HG03064 (cell line): ENCODE measurements around the gene PTPN21.

Experiments used
- ATAC-seq: cut with Tn5 transposase; IDR thresholded peaks from one replicate; pipeline ENCODE4 v1.9.1; 2021; ENCODE audit warnings: low read depth; ENCODE audit not compliant: unreplicated experiment

PTPN21 gene

GRCh38 chr14:88473791-88474190, 81.0 kb downstream of the PTPN21 start:
- ATAC-seq = no peak

DNA sequence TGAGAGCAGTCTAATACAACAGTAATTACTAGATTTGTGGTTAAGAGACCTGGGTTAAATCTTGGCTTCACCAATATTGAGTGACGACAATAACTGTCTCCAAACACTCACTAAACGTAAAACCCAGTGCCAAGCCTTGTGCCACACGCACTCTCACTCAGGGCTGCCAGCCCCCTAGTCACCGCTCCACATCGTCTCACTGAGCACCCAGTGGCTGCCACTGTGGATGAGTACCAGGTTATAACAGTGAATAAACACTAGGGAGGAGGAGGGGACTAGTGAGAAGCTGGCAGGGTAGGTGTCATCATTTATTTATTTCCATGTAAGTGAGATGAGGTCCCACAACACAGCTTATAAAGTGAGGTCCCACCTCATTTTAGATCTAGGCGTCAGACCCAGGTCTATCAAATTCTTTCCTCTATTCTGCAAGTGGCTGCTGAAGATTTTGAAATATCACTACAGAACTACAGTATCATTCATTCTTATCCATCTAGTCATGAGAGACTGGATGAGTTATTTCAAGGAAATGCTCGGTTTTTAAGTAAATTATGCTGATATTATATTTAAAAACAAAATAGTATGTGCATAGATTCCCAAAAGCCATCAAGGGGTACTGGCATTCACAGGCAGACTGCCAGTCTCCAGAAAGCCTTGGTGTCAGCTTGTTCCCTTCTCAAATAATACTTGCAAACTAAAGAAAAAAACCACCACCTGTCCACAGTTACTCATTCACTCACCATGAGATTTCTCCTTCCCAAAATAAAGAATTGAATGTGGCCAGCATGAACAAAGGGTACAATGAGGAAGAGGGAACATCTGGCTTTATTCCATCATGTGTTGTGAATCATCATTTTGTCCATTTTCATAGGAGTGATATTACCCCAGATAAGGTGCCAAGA, 84.0 kb downstream of the PTPN21 start:
- no peak for ATAC-seq

- ATAC-seq = no peak
Observed at GRCh38 chr14:88468406-88468805, 86.4 kb downstream of the PTPN21 start.

GRCh38 chr14:88463318-88463717, 91.5 kb downstream of the PTPN21 start:
- ATAC-seq = no peak

DNA sequence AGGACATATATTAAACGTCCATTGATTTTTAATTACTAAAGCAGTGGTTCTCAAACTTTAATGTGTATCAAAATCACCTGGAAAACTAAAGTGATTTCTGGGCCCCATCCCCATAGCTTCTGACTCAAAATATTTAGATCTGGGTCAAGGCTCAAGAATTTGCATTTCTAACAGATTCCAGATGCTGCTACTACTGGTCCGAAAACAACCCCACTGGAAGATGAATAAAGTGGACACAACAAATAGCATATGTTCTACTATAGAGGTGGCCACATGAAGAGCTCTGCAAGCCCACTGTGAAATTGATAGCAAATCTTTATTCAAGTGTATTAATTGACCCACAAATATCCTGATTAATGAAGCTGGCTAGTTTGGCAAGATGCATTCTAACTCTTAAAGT, 99.9 kb downstream of the PTPN21 start:
- ATAC-seq = no peak

DNA sequence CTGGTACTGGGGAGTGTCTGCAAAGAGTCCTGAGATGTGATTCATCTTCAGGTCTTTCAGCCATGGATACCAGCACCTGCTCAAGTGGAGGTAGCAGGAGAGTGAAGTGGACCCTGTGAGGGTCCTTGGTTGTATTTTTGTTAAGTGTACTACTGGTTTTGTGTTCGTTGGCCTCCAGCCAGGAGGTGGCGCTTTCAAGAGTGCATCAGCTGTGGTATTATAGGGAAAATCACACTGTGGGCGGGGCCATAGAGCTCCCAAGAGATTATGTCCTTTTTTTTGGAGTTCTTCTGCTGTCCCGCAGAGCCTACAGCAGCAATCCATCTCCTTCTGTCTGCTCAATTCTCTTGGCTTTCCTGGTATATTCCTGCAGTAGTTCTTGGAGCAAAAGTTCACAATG, 102.6 kb downstream of the PTPN21 start:
- no peak for ATAC-seq

- ATAC-seq = no peak
Observed at GRCh38 chr14:88439088-88439487, 115.7 kb downstream of the PTPN21 start.

GRCh38 chr14:88437658-88438057, 117.1 kb downstream of the PTPN21 start:
- no peak for ATAC-seq

DNA sequence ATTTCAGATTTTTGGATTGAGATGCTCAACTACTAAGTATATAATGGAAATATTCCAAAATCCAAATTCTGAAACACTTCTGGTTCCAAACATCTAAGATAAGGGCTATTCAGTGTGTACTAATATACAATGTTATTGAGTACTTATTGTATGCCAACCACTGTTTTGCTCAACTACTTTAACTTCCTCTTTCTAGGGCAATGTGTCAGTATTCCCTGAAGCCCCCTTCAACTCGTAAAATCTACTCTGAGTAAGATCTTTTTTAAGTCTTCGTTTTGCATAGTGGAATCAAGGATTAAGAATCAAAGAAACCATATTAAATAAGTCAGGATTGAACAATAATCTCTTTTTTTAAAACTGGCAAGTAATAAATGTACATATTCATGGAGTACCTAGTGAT, 123.8 kb downstream of the PTPN21 start:
- ATAC-seq = no peak

DNA sequence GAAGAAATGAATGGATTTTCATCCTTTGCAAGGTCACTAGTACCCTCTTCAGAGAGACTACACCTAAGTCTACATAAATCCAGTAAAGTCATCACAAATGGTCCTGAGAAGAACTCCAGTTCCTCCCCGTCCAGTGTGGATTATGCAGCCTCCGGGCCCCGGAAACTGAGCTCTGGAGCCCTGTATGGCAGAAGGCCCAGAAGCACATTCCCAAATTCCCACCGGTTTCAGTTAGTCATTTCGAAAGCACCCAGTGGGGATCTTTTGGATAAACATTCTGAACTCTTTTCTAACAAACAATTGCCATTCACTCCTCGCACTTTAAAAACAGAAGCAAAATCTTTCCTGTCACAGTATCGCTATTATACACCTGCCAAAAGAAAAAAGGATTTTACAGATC, 128.5 kb downstream of the PTPN21 start:
- no peak for ATAC-seq

GRCh38 chr14:88424573-88424972, 130.2 kb downstream of the PTPN21 start:
- no peak for ATAC-seq

DNA sequence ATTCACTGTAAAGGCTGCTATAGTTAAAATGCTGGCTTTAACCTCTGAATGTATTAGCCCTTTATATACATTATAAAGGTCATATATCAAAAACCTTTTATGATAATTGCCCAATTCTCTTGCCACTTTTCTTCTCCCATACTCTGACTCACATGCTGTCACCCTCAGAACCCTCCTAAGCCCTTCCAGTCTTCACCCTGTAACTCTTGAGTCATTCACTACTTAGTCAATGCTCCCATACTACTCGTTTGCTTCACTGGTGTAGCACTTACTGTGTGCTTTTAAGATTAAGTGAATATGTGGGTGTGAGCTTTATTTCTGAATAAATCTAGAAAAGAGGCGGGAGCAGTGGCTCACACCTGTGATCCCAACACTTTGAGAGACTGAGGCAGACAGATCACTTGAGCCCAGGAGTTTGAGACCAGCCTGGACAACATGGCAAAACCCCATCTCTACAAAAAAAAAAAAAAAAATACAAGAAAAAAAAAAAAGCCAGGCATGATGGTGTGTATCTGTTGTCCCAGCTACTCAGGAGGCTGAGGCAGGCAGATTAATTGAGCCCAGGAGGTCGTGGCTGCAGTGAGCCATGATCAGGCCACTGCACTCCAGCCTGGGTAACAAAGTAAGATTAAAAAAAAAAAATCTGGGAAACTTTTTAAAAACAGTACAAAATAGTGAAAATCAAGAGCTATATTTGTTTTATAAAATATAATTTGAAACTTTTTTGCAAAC, 131.7 kb downstream of the PTPN21 start:
- no peak for ATAC-seq

GRCh38 chr14:88422047-88422446, 132.8 kb downstream of the PTPN21 start:
- no peak for ATAC-seq

- no peak for ATAC-seq
Observed at GRCh38 chr14:88421286-88421685, 133.5 kb downstream of the PTPN21 start.

DNA sequence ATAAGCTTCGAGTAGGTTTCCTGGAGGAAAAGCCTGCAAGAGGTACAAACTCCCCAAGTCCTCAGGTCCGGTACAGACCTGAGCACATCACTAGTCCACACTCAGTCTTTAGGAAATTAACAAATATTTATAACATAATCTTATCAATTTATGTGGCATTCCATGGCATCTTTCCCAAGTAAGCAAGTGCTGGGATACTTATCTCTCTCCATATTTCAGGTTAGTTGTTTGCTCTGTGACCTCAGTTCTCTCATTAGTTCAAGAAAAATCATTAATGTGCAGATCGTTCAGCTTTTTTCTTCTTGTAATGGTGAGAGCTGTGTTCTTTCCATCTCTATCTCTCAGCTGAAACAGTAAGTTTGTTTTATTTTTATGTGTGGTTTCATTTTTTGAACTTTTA, 134.6 kb downstream of the PTPN21 start:
- ATAC-seq = no peak

- ATAC-seq = no peak
Observed at GRCh38 chr14:88417594-88417993, 137.2 kb downstream of the PTPN21 start.
